Vagina (tissue), 2 donors: Measurements from ENCODE around the gene SLA2.

Experiments used
- POLR2A ChIP-seq, 2 donors: fragments of 450-650 bp; IDR thresholded peaks; one replicate each; pipeline ENCODE4 v1.6.1; 2017; ENCODE audit warnings: antibody characterized with exemption in 2 of 2, mild to moderate bottlenecking in 2 of 2, moderate library complexity in 2 of 2
- POLR2AphosphoS5 ChIP-seq, 2 donors: sonication (generic); formaldehyde crosslinking; IDR thresholded peaks; one replicate each; pipeline ENCODE4 v1.9.0; 2017; ENCODE audit warnings: antibody characterized with exemption in 2 of 2, mild to moderate bottlenecking in 2 of 2, low read depth in 1 of 2; ENCODE audit not compliant: insufficient read depth in 1 of 2
- TF ChIP-seq, protein P1 (sequence below), 3 experiments: fragments of 450-650 bp in 2 of 3; fragments of 200-600 bp in 1 of 3; sonication (generic) in 1 of 3; IDR thresholded peaks; one replicate each; pipeline ENCODE4 v1.5.1; 2017 to 2019; ENCODE audit warnings: antibody characterized with exemption in 3 of 3, mild to moderate bottlenecking in 2 of 3, moderate library complexity in 2 of 3

DNA sequence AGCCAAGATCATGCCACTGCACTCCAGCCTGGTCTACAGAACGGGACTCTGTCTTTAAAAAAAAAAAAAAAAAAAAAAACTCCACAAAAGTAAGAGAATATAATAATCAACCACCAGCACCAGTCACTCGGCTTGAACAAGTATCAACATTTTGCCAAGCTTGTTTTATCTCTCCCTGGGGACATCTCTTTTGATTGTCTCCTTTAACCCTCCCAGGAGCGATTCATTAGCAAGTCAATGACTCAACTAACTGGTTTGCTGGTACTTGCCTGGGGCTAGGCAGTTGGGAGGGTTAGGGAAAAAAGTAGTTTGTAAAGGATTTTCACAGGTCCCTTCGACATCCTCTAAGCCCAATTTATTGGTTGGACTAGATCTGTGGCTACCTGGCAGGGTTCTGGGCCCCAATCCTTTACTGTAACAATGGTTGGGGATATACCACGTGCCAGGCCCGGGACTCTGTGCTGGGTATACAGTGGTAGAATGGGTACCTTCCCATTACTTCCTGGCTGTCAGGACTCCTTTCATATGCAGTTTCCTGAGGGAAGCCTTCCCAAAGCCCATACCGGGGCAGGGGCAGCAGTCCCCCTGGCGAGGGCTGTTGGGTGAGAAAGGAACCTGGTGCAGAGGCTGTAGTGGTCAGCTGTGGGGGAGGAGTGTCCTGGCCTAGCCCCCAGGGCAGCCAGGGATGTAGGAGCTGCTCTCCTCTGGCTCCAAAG, 60.4 kb downstream of the SLA2 start:
- TF ChIP-seq POLR2A (IDR thresholded peaks at IDR 0.05) (no peak), POLR2AphosphoS5 (IDR thresholded peaks at IDR 0.05; ENCODE audit: insufficient read depth in 1 of 2, low read depth in 1 of 2) (no peak)
- TF ChIP-seq, protein P1, sequence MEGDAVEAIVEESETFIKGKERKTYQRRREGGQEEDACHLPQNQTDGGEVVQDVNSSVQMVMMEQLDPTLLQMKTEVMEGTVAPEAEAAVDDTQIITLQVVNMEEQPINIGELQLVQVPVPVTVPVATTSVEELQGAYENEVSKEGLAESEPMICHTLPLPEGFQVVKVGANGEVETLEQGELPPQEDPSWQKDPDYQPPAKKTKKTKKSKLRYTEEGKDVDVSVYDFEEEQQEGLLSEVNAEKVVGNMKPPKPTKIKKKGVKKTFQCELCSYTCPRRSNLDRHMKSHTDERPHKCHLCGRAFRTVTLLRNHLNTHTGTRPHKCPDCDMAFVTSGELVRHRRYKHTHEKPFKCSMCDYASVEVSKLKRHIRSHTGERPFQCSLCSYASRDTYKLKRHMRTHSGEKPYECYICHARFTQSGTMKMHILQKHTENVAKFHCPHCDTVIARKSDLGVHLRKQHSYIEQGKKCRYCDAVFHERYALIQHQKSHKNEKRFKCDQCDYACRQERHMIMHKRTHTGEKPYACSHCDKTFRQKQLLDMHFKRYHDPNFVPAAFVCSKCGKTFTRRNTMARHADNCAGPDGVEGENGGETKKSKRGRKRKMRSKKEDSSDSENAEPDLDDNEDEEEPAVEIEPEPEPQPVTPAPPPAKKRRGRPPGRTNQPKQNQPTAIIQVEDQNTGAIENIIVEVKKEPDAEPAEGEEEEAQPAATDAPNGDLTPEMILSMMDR (IDR thresholded peaks at IDR 0.05), result no peak
